ENCODE results near the gene POLR2E. TPM values are rescaled to one million over a fixed set of nuclear protein-coding genes. Genes with fewer than 3 reads are reported as not detected.

The POLR2E gene
- total RNA-seq, 1 experiment from 2014 or later: 141 TPM

- H3K27ac Mint-ChIP-seq (ENCODE audit: unreplicated experiment): no peak overlapping the region
- no peaks in the 10 kb centered on the region for H3K4me1 Mint-ChIP-seq (ENCODE audit: low read depth, unreplicated experiment)
- H3K27me3 Mint-ChIP-seq (ENCODE audit: unreplicated experiment): no peaks in the 10 kb centered on the region
- intact Hi-C loops (cut with micrococcal nuclease; ENCODE audit: unreplicated experiment): no loop called here
- H3K9me3 Mint-ChIP-seq (ENCODE audit: low read depth, unreplicated experiment): no peaks in the 10 kb centered on the region
- no peak for TF ChIP-seq CTCF (IDR thresholded peaks at IDR 0.05; ENCODE audit: unreplicated experiment)
- BruUV-seq (replicated peaks): no TSS peak
- no peak for DNase-seq
- H3K36me3 Mint-ChIP-seq (ENCODE audit: insufficient read depth, unreplicated experiment): peaks cover 62% of the 10 kb centered on the region
- H3K4me3 Mint-ChIP-seq (ENCODE audit: low read depth, unreplicated experiment): no peak overlapping the region
- CTCF ChIA-PET: no interaction called here
Observed at GRCh38 chr19:1119475-1120217, 24.5 kb upstream of the POLR2E start.

DNA sequence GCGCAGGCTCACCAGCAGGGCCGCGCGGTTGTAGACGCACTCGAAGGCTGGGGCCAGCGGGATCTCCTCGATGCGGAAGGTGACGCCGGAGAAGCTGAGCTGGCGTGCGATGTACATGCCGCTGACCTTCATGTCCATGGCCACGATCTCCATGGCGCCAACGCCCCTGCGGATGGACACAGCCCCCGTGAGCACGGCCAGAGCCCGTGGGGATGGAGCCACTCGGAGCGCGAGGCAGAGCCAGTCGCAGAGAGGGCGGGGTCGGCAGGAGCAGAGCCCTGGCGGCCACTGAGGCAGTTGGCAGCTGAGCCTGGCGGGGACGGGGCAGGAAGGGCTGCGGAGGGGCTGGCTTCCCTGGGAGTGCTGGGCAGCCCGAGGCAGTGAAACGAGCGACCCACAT, 23.8 kb upstream of the POLR2E start:
- CTCF ChIA-PET: no interaction called here
- TF ChIP-seq CTCF (IDR thresholded peaks at IDR 0.05; ENCODE audit: unreplicated experiment): no peak
- H3K9me3 Mint-ChIP-seq (ENCODE audit: low read depth, unreplicated experiment): no peaks in the 10 kb centered on the region
- H3K4me1 Mint-ChIP-seq (ENCODE audit: low read depth, unreplicated experiment): no peaks in the 10 kb centered on the region
- H3K4me3 Mint-ChIP-seq (ENCODE audit: low read depth, unreplicated experiment): no peak overlapping the region
- peaks cover 59% of the 10 kb centered on the region for H3K36me3 Mint-ChIP-seq (ENCODE audit: insufficient read depth, unreplicated experiment)
- no TSS peak for BruUV-seq (replicated peaks)
- DNase-seq: no peak
- no peak overlapping the region for H3K27ac Mint-ChIP-seq (ENCODE audit: unreplicated experiment)
- intact Hi-C loops (cut with micrococcal nuclease; ENCODE audit: unreplicated experiment): no loop called here
- H3K27me3 Mint-ChIP-seq (ENCODE audit: unreplicated experiment): no peaks in the 10 kb centered on the region

- BruUV-seq (replicated peaks): no TSS peak
Observed at GRCh38 chr19:1117654-1118053, 22.5 kb upstream of the POLR2E start.

DNA sequence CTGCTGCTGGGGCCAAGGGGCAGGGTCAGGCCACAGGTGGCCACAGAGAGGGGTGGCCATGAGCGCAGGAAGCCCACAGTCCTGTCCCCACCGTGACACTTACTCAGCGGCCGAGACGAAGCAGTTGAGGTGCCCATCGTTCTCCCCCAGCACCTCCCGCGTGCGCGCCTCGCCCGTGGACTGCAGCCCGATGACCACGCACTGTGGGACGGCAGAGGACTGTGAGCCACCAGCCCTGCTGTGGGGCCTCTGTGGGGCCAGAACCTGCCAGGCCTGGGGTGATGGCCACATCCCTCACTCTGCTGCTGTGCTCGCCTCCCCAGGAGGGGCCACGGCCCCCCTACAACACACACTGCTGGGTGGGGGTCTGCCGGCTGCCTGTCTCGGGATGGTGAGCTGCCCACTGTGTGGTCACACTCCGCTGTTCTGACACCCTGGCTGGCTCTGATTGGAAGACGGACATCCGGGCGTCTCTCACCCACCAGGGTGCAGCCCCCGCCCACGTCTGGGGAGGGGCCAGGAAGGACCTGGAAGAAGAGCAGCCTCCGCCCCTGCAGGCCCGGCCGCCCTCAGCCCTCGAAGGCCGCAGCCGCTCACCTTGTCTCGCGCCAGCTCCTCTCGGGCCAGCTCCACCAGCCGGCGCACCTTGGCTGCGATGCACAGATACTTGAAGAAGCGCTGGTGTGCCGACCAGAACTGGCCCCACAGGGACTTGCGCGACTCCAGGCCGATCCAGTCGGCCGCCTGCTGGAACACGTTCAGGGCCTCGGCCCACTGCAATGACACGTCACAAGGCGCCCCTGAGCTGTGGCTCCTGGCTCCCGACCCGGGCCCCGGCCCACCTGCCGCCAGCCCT, 21.8 kb upstream of the POLR2E start:
- DNase-seq: no peak
- Mint-ChIP-seq H3K27ac (ENCODE audit: unreplicated experiment) (no peak overlapping the region), H3K9me3 (ENCODE audit: low read depth, unreplicated experiment) (no peaks in the 10 kb centered on the region), H3K4me1 (ENCODE audit: low read depth, unreplicated experiment) (no peaks in the 10 kb centered on the region), H3K36me3 (ENCODE audit: insufficient read depth, unreplicated experiment) (peaks cover 64% of the 10 kb centered on the region), H3K4me3 (ENCODE audit: low read depth, unreplicated experiment) (no peak overlapping the region), H3K27me3 (ENCODE audit: unreplicated experiment) (no peaks in the 10 kb centered on the region)
- BruUV-seq (replicated peaks): no TSS peak
- TF ChIP-seq CTCF (IDR thresholded peaks at IDR 0.05; ENCODE audit: unreplicated experiment): no peak
- CTCF ChIA-PET: no interaction called here
- intact Hi-C loops (cut with micrococcal nuclease; ENCODE audit: unreplicated experiment): no loop called here

More at GRCh38 chr19:1117654-1118053, 22.5 kb upstream of the POLR2E start:
- Mint-ChIP-seq H3K4me1 (ENCODE audit: low read depth, unreplicated experiment) (no peaks in the 10 kb centered on the region), H3K27ac (ENCODE audit: unreplicated experiment) (no peak overlapping the region), H3K4me3 (ENCODE audit: low read depth, unreplicated experiment) (no peak overlapping the region), H3K9me3 (ENCODE audit: low read depth, unreplicated experiment) (no peaks in the 10 kb centered on the region), H3K36me3 (ENCODE audit: insufficient read depth, unreplicated experiment) (peaks cover 59% of the 10 kb centered on the region), H3K27me3 (ENCODE audit: unreplicated experiment) (no peaks in the 10 kb centered on the region)
- no peak for DNase-seq
- TF ChIP-seq CTCF (IDR thresholded peaks at IDR 0.05; ENCODE audit: unreplicated experiment): no peak
- CTCF ChIA-PET: no interaction called here
- intact Hi-C loops (cut with micrococcal nuclease; ENCODE audit: unreplicated experiment): no loop called here
